ENCODE results near the gene EDIL3. TPM values are rescaled to one million over a fixed set of nuclear protein-coding genes. Genes with fewer than 3 reads are reported as not detected.
"Not testable (repeated sequence)": the region's sequence is repeated elsewhere in the genome, so short reads cannot be mapped to it uniquely, and the experiment has no call there.

The EDIL3 gene
- total and polyA plus RNA-seq, 2 donors from 2014 or later: 5.2 to 32.8 TPM

DNA sequence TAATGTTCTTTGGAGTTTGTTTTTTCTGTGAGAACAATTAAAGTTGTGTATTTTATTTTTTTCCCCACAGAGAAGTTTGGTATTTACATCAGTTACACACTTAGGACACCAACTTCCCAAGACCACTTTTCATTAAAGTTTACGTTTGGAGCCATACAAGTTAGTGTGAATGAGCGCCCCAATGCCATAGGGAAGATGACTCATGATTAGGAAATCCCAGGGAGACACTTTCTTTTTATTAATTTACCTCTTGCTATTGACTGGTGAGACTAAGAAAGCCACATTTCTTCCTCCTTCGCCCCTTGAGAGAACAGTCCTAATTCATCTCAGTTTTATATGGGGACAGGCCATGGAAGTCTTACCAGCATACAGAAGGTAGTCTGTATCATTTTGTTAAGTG, 57.1 kb downstream of the EDIL3 start:
- FAIRE-seq (no peak), DNase-seq (no peak)
- no peaks in the 10 kb centered on the region for H3K4me1 ChIP-seq (ENCODE audit: control insufficient read depth in 2 of 3, insufficient read depth in 2 of 3, low read depth in 1 of 3, low read length in 3 of 3)
- H3K27me3 ChIP-seq (ENCODE audit: control insufficient read depth, insufficient read depth, low read length): no peaks in the 10 kb centered on the region
- H3K9me3 ChIP-seq (ENCODE audit: control insufficient read depth in 2 of 3, insufficient read depth in 1 of 3, low read length in 3 of 3): no peaks in the 10 kb centered on the region
- no peaks in the 10 kb centered on the region for H3K36me3 ChIP-seq (ENCODE audit: control insufficient read depth in 2 of 3, insufficient read depth in 3 of 3, low read length in 3 of 3)
- no peak overlapping the region for H3K9ac ChIP-seq (ENCODE audit: low read length in 3 of 3)
- H3K27ac ChIP-seq (ENCODE audit: low read depth in 2 of 2, low read length in 2 of 2): no peak overlapping the region
- no peak overlapping the region for H3K4me3 ChIP-seq (ENCODE audit: low read length in 3 of 3)
- TF ChIP-seq, protein P1, sequence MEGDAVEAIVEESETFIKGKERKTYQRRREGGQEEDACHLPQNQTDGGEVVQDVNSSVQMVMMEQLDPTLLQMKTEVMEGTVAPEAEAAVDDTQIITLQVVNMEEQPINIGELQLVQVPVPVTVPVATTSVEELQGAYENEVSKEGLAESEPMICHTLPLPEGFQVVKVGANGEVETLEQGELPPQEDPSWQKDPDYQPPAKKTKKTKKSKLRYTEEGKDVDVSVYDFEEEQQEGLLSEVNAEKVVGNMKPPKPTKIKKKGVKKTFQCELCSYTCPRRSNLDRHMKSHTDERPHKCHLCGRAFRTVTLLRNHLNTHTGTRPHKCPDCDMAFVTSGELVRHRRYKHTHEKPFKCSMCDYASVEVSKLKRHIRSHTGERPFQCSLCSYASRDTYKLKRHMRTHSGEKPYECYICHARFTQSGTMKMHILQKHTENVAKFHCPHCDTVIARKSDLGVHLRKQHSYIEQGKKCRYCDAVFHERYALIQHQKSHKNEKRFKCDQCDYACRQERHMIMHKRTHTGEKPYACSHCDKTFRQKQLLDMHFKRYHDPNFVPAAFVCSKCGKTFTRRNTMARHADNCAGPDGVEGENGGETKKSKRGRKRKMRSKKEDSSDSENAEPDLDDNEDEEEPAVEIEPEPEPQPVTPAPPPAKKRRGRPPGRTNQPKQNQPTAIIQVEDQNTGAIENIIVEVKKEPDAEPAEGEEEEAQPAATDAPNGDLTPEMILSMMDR (IDR thresholded peaks at IDR 0.05; ENCODE audit: borderline replicate concordance, extremely low read depth, insufficient read depth): no peak
- intact Hi-C loops (cut with DNase I): no loop called here

DNA sequence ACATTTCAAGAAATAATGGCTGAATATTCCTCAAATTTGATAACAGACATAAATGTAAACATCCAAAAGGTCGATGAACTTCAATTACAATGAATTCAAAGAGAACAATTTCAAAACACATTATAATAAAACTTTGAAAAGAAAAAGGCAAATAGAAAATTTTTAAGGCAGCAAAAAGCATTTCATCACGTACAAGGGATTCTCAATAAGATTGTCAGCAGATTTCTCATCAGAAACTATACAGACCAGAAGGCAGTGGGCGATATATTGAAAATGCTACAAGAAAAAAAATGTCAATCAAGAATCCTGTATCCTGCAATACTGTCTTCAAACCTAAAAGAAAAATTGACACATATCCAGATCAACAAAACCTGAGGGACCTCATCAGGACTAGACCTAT, 62.0 kb downstream of the EDIL3 start:
- no peak for FAIRE-seq
- Histone ChIP-seq H3K27ac (ENCODE audit: low read depth in 2 of 2, low read length in 2 of 2) (no peak overlapping the region), H3K9ac (ENCODE audit: low read length in 3 of 3) (no peak overlapping the region), H3K27me3 (ENCODE audit: control insufficient read depth, insufficient read depth, low read length) (no peaks in the 10 kb centered on the region), H3K9me3 (ENCODE audit: control insufficient read depth in 2 of 3, insufficient read depth in 1 of 3, low read length in 3 of 3) (peaks cover 0 to 8% (median 0%) of the 10 kb centered on the region in 3 donors), H3K4me3 (ENCODE audit: low read length in 3 of 3) (no peak overlapping the region), H3K4me1 (ENCODE audit: control insufficient read depth in 2 of 3, insufficient read depth in 2 of 3, low read depth in 1 of 3, low read length in 3 of 3) (no peaks in the 10 kb centered on the region), H3K36me3 (ENCODE audit: control insufficient read depth in 2 of 3, insufficient read depth in 3 of 3, low read length in 3 of 3) (no peaks in the 10 kb centered on the region)
- TF ChIP-seq, protein P1 (IDR thresholded peaks at IDR 0.05; ENCODE audit: borderline replicate concordance, extremely low read depth, insufficient read depth): no peak
- intact Hi-C loops (cut with DNase I): no loop called here
- no peak for DNase-seq

DNA sequence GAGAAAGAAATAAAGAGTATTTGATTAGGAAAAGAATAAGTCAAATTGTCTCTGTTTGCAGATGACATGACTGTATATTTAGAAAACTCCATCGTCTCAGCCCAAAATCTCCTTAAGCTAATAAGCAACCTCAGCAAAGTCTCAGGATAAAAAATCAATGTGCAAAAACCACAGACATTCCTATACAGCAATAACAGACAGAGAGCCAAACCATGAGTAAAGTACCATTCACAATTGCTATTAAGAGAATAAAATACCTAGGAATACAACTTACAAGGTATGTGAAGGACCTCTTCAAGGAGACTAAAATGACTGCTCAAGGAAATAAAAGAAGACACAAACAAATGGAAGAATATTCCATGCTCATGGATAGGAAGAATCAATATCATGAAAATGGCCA, 66.9 kb downstream of the EDIL3 start:
- FAIRE-seq; DNase-seq; H3K36me3 ChIP-seq (ENCODE audit: control insufficient read depth in 2 of 3, insufficient read depth in 3 of 3, low read length in 3 of 3); H3K4me1 ChIP-seq (ENCODE audit: control insufficient read depth in 2 of 3, insufficient read depth in 2 of 3, low read depth in 1 of 3, low read length in 3 of 3); H3K9me3 ChIP-seq (ENCODE audit: control insufficient read depth in 2 of 3, insufficient read depth in 1 of 3, low read length in 3 of 3); H3K4me3 ChIP-seq (ENCODE audit: low read length in 3 of 3); intact Hi-C loops (cut with DNase I); H3K27me3 ChIP-seq (ENCODE audit: control insufficient read depth, insufficient read depth, low read length); H3K9ac ChIP-seq (ENCODE audit: low read length in 3 of 3); H3K27ac ChIP-seq (ENCODE audit: low read depth in 2 of 2, low read length in 2 of 2): not testable (repeated sequence)

DNA sequence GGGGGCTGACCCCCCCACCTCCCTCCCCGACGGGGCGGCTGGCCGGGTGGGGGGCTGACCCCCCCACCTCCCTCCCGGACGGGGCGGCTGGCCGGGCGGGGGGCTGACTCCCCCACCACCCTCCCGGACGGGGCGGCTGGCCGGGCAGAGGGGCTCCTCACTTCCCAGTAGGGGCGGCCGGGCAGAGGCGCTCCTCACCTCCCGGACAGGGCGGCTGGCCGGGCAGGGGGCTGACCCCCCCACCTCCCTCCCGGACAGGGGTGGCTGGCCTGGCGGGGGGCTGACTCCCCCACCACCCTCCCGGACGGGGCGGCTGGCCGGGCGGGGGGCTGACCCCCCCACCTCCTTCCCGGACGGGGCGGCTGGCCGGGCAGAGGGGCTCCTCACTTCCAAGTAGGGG, 72.4 kb downstream of the EDIL3 start:
- H3K9ac ChIP-seq (ENCODE audit: low read length in 3 of 3); H3K4me1 ChIP-seq (ENCODE audit: control insufficient read depth in 2 of 3, insufficient read depth in 2 of 3, low read depth in 1 of 3, low read length in 3 of 3); H3K4me3 ChIP-seq (ENCODE audit: low read length in 3 of 3); intact Hi-C loops (cut with DNase I); H3K9me3 ChIP-seq (ENCODE audit: control insufficient read depth in 2 of 3, insufficient read depth in 1 of 3, low read length in 3 of 3); FAIRE-seq; H3K27me3 ChIP-seq (ENCODE audit: control insufficient read depth, insufficient read depth, low read length); H3K27ac ChIP-seq (ENCODE audit: low read depth in 2 of 2, low read length in 2 of 2); H3K36me3 ChIP-seq (ENCODE audit: control insufficient read depth in 2 of 3, insufficient read depth in 3 of 3, low read length in 3 of 3); DNase-seq: not testable (repeated sequence)

DNA sequence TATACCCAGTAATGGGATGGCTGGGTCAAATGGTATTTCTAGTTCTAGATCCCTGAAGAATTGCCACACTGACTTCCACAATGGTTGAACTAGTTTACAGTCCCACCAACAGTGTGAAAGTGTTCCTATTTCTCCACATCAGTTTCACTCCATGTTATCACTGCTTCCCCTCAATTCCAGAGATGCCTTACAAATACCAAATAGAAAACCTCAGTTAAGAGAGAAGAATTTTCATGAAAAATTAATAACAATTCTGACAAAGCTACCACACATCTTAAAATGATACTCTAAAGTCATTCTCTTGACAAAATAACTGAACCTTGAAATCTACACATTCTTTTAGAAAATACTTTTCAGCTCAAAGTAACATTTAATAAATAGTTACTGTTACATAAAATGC, 74.8 kb downstream of the EDIL3 start:
- H3K9me3 ChIP-seq (ENCODE audit: control insufficient read depth in 2 of 3, insufficient read depth in 1 of 3, low read length in 3 of 3); DNase-seq; H3K9ac ChIP-seq (ENCODE audit: low read length in 3 of 3); FAIRE-seq; H3K27ac ChIP-seq (ENCODE audit: low read depth in 2 of 2, low read length in 2 of 2); H3K36me3 ChIP-seq (ENCODE audit: control insufficient read depth in 2 of 3, insufficient read depth in 3 of 3, low read length in 3 of 3); H3K4me3 ChIP-seq (ENCODE audit: low read length in 3 of 3); H3K4me1 ChIP-seq (ENCODE audit: control insufficient read depth in 2 of 3, insufficient read depth in 2 of 3, low read depth in 1 of 3, low read length in 3 of 3); H3K27me3 ChIP-seq (ENCODE audit: control insufficient read depth, insufficient read depth, low read length); intact Hi-C loops (cut with DNase I): not testable (repeated sequence)

All from kidney (tissue), 14 donors.